Eye (tissue), 1 donor: Measurements from ENCODE around the gene HACL1.

Experiments
- DNase-seq: peaks from one replicate; pipeline ENCODE4 v3.0.0-alpha.2; 2015

The HACL1 gene

DNA sequence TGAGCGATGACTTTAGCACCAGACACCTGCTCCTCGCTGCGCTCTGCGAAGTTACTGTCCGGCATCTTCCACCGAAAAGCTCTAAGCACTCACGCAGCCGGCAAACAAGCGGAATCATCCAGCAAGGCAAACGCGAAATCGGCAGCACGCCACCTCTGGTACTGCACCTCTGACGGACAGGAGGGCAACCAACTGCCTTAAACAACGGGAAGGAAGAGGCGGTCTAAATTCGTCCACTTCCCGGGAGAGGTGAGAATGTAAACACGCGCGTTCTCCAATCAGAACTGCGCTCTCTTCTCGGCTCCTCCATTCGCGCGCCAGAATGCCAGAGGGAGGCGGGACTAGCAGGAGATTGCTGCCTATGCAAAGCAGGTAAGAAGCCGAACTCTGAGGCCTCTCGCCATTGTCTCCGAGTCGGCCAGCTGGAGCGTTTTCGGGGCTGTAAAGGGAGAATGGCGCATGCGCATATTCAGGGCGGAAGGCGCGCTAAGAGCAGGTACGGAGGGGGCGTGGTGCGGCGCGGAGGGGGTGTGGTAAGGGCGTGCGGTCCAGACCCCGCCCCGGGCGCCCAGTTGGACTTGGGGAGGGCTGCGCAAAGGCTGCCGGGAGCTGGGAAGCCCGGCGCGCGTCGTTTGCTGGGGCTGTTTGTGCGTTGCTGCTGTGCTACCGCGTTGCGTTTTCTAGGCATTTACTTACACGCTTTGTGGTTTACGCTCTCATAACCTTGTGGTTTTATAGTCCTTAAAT is at the start of gene HACL1, which contains the start of gene BTD:
TSS of gene HACL1 (minus strand) at position 171 of the 747 bp plus-strand sequence. CDS start at position 65, 106 bp downstream.
TSS of gene BTD (plus strand) at position 347 of the 747 bp plus-strand sequence. CDS start 33,695 bp downstream, outside the sequence.
- peak; percentile 100 for DNase-seq

DNA sequence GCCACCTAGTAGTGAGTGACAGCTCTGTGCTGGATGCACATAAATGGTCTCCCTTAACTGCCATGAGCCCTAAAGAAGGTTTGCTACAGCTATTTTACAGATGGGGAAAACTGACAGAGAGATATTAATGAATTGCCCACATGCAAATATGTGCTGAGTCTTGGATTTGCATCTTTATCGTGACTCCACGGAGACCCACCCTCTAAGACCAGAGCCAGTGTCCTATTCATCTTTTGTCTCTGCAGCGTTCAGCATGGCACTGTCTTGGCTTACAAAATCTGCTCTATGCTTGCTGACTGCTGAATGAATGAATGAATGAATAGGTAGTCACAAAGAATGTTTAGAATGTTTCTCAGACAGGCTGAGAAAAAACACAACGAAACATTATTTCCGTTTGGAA is 48.5 kb upstream of the HACL1 start:
- no peak for DNase-seq

DNA sequence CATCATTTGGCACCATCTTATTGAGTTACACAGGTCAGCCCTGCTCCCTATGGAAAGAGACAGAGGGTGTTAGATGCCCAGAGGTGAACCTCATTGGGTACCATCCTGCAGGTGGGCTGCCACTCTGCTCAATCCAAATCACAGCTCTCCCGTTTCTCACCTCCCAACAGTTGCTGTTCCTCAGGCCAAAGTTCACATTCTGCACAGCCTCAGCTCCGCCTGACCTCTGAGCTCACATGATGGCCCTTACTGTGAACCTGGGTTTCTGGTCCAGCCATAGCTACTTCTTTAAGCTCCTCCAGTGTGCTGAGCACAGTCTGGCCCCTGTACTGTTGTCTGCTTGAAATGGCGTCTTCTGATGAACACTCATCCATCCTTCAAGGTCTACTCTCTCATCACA is 48.0 kb upstream of the HACL1 start:
- DNase-seq = no peak

DNA sequence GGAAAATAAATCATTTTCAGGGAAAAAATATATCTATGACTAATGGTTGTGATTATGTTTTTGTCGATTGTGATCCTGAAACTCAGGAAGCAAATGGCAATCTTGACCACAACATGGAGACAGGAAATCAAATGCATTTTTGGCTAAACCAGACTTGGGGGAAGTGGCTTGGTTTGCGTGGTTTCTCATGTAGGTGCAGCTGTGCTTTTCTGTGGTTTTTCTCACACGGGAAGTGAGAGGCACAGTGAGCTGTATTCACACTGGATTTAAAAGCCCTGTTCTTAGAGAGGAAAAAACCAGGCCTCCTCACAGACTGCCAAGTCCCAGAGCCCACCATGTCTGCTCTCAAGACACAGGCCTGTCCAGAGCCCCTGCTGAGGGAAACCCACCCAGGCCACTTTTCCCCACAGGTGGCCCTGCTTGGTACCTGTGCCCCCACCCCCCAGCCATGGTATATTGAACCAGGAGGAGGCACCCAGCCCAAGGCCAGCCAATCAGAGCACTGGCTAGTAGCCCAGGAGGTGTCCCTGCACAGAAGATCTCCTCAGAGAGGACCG is 46.3 kb upstream of the HACL1 start:
- peak; percentile 27 for DNase-seq

DNA sequence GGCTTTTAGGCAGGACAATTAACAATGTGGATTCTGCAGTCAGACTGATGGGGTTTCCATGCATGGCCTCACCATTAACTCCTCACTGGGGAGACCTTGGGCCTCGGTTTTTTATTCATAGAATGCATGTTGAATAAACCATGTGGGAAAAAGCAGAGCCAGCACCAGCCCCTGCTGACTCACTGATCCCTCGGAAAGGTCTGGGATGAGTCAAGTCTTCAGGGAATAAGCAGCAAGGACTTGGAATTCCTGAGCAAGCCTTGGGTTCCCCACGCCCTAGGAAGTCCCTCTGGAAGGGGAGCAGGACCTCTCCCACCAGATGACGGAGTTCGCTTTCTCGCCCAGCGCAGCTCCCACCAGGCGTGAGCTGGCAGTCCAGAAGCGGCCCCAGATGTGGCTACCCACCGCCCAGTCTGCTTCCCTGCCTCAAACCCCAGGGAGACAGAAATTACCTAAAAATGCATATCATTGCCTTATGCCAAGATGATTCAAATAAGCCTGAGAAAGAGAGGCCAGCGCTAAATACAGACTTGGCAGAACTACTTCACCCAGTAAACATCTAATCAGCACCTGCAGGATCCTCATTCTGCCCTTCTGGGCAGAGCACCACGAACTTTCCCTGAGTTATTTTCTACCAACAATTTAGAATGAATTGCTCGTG is 45.6 kb upstream of the HACL1 start:
- peak; percentile 27 for DNase-seq

DNA sequence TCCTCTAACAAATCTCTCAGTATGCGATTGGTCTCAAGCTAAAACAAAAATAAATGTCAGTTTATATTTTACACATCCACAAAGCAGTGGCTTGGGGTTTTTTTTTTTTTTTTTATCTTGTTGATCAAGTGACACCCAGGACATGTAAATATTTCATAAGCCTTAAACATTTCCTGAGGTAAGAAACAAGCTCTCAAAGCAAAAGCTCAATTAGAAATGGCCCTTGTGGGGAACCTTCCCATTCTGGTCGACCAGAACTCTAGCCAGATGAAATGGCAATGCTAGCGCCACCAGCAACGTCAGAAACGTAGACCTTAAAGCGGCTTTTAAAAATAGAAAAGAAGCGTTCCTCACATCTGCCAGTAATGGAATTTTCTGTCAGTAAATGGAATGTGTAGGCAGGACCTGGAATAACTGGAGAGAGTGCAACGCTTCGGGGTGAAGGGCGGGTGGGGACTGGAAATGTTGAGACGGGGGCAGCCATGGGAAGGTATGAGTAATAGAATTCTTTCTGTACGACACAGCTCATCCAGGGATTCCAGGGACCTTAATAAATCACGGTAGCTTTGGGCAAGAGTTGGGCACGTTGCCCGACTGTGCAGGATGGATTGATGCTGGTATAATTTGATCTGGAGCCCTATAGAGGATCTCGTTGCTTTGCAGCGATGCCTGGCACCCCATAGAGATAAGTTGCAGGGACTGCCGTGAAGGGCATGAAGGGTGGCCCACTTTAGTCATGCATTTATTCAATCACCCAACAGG is 44.6 kb upstream of the HACL1 start:
- DNase-seq = no peak

DNA sequence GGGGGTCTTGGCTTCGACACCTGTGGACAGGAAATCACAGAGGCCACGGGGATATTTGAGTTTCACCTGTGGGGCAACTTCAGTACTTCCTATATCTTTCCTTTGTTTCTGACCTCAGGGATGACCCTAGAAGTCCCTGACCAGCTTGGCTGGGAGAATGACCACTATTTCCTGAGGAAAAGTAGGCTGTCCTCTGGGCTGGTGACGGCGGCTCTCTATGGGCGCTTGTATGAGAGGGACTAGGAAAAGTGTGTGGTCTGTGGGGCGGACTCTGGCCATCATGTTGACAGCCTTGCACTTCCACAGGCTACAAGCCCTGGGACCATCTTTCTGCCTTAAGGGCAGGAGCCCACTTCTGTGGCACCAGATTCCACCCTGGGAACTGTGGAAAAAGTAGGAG is 43.9 kb upstream of the HACL1 start:
- no peak for DNase-seq

DNA sequence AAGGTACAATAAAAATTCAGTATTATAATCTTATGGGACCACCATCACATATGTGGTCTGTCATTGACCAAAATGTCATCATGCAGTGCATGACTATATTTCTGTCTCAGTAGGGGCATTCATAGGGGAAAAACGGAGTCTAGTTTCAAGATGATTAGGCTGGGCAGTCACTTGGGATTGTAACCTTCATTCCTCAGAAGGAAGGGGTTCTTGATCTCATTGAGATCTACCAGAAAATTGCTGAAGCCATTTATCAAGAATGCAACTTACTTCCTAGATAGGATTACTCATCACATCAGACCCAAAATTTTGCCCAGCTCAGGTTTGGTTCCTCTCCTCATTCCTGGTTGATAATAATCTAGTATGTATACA is 37.5 kb upstream of the HACL1 start:
- DNase-seq = no peak

DNA sequence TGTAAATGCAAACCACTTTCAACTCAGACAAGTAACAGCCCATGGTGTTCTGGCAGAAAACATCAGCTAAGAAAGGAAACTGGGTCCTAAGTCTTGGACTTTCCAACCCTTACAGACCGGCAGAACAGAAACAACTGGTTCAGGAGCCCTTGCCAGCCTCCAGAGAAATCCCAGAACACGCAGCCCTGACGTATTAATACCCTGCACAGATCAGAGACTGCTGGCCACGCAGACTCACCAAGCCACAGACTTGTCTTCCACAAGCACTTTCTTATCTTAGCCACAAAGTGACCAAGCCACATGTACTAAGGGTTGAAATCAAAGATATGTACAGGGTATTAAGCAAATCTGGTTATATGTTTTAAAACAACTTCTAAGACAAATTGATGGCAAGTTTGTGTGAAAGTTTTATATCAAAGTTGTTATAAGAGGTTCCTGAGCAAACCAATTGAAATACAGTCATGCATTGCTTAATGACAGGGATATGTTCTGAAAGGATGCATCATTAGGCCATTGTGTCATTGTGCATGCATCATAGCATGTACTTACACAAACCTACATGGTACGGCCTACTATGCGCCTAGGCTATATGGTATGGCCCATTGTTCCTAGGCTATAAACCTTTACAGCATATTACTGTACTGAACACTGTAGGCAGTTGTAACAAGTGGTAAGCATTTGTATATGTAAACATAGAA is 37.0 kb upstream of the HACL1 start:
- DNase-seq = no peak

DNA sequence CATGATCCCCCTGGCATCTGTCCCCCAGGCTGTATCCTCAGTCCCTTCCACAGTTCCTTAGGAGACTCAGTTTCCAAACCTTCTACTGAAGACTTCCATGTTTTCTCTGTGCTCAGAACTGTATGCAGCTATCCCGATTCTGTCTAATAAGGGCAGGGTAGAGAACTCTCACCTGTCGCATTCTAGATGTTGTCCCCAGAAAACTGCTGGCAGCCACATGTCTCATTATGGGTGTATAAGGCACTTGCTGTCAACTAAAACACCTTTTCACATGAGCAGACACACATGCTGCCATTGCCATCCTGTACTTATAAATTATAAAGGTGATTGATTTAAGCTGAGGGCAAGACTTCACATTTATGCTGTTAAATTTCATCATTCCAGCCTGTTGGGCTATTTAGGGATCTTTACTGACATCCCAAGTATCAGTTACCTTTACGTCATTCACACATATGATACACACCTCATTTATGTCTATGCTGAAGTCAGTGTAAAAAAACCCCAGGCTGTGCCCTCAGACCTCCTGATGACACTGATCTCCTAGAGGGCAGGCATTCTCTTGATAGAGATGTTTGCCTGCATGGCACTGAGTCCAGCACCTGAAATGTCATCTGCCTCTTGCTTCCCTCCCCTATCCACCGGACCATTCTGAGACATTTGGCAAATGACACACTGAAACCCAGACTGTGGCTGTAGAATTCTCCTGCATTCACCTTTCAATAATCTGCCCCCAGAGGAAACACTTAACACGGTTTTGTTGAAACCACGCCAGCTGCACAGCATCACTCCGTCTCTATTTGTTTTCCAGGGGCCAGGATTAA is 36.0 kb upstream of the HACL1 start:
- no peak for DNase-seq

DNA sequence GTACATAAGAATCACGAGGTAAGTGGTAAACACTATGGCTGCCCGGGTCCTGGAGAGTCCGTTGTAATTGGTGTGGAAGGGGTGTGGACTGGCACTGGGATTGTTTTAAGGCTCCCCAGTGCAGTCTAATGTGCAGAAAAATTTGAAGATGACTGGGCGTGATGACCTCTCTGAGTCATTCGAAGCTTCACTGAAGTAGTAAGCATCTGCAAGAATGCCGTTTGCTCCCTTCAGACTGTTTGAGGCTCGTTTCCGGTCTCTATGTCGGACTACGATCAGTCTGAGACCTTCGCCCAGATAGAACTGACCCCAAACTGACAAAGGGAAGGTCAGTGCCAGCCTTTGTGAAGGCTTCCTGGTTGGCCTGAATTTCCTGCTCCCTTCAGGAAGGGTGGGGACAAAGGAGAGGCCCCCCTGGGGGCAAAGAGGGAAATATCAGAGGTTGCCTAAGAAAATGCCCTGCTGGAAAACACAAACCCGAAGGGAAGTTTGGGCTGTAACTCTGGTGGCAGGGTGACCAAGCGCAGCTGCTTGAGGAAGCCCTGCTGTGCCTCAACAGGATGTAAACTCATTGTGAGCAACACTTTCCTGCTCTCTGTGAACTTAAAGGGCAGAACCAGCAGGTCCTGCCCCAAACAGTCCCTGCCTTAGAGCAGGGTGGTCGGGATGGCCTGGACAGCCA is 34.8 kb upstream of the HACL1 start:
- no peak for DNase-seq

DNA sequence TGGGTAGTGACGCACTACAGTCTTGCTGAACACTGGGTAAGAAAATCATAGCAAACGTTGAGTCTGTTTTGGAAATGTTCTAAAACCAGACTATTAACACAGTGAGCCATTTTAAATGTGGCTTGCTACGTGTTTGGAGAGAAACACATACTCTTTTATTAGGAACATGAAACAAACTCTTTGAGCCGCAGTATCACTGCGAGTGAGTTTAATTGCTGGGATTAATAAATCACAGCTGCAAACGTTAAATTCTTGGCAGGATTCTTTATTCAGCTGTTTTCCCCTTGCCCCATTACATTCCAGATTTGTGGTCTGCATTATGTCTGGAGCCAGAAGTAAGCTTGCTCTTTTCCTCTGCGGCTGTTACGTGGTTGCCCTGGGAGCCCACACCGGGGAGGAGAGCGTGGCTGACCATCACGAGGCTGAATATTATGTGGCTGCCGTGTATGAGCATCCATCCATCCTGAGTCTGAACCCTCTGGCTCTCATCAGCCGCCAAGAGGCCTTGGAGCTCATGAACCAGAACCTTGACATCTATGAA is 33.8 kb upstream of the HACL1 start:
- DNase-seq = peak; percentile 80

DNA sequence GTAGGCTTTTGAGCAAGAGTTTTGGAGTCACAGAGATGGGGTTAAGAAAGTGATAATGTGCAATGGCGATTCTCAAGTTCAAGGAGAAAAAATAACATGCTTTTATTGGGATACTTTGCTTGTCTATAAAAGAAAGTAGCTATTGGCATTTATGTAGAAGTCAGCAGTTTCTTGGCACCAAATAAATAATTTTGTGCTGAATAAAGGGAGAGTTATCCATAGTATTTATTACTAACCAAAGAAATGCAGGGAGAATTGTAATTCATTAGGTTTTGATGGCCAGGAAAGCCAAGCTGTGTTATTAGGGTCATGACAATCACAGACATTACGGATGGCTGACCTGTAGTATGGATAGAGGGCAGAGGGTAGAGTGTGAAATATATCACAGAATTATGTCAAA is 33.3 kb upstream of the HACL1 start:
- no peak for DNase-seq

DNA sequence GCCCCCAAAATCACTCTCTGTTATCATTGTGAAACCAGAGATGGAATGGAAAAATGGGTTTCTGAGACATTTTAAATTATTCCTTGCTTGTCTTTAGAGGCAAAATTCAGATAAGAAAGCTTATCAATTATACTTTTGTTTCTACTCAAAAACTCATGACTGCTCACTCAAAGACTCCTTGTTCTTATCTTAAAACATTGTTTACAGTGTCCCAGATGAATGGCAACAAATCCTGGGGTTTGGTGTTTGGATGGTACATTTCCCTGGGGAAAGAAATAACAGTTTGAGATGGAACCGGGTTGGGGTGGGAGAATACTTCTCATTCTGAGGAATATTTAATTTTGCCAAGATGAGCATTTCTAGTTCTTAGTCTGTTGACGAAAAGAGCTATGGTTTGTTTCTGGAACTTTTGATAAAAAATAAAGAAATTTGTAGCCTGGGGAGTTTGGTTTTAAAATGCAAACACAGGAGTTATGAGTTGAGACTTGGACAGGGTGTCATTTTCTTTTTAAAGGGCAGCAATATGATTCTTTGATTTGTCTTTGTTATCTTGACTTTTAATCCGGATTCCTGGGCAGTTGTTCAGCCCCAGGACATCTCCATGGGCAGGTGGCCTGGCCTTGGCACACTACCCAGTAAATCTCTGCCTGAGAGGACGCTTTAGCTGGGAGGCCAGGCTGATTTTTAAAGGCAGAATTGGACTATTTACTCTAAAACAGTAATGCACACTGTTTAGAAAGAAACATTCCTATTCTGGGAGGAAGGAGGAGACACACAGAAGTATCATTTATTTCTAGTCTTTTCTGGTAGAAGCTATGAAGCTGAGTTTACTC is 32.6 kb upstream of the HACL1 start:
- peak; percentile 35 for DNase-seq

DNA sequence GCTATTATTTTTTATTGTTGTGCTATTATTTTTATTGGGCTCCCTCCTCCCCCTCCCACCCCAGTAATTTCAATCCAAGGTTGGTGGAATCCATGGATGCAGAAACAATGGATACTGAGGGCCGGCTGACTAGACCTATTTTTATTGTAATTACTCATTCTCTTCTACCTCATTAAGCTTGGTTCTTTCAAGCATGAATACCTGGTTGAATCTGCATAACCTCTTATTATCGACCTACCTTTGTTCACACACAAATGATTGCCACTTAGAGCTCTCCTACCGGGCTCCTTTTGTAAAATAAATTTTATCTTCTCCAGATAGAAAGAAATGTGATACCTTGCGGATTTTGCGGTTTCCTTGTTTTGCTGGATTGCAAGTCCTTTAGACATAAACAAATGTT is 31.8 kb upstream of the HACL1 start:
- no peak for DNase-seq

DNA sequence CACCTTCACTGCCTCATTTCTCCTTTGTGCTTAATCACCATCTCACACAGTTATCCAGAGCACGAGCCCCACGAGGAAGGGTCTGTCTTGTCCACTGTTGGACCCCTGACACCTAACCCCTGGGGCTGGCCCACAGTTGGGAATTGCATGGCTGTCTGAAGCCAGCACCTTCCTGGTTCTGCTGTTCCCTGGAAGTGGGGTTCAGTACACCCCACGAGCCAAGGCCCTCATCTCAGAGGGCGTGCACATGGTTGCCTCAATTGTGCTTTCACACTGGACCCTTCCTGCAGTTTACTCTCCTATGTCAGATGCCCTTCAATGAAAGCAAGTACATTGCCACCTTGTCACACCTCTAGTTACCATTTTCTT is 30.8 kb upstream of the HACL1 start:
- no peak for DNase-seq

DNA sequence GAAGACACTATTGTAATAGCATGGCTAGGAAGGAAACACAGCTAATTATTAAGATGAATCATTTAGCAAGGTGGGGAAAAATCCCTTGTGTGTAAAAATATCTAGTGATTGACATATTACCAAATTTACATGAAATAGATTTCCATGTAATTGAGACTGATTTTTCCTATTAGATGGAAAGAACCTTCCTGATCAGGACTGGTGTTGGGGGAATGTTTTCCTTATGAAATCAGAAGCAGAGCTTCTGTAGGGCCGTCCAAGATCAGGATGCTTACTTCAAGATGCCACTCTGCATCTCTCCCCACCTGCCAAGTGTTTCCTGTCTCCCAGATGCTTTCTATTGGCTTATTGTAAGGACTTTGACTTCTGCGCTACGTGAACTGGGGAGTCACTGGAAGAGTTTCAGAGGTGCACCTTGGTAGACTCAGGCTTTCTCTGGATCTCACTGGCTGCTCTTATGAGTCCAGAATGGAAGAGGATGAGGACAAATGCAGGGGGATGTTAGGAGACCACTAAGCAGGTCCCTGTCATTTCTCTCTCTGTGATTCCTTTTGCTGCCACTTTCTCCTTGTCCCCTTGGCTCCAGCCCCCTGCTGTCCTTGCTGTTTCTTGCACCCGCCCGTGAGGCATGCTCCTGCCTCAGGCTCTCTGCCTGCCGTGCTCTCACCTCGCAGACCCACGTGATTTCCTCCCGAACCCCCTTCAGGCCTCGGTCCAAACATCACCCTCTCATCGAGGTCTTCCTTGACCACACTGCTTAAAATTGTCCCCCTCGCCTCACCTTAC is 30.2 kb upstream of the HACL1 start:
- no peak for DNase-seq

DNA sequence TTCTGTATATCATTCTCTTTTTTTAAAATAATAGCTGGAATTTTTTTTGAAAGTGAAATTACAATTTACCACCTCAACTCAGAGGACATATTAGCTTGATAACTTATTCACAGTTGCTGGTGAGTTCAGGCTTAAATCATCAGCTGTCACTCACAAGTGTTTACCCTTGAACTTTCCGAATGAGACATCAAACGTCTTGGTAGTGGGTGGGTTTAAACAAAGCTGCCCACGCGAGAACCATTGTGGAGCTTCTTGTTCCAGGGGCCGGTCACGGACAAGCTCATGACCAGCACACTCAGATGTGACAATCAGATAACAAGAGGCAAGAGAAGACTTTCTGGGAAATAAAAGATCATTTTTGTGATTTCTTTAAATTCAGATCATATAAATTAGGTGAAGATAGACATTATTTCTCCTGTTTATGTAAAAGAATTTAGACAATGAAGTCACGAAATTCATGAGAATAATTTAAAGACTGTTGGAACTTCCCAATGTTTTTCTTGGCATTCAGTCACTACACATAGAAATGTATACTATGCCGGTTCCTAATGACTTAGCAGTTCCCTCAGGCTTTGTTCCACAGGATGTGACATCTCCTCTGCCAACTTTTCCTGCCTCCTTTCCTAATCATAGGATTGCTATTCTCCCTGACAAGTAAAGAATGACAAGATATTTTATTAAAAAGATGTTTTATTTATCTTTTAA is 29.4 kb upstream of the HACL1 start:
- DNase-seq = peak; percentile 67
